ENCODE data around the gene LBX2.
A peak's percentile ranks its signal among the peaks of the same experiment; 100 is the strongest.

LBX2 gene

GRCh38 chr2:74504591-74504990, 5.2 kb upstream of the LBX2 start:
- H3K27me3 ChIP-seq (replicated peaks): peaks cover 7% of the 10 kb centered on the region
- TF ChIP-seq CTCF (IDR thresholded peaks at IDR 0.05; ENCODE audit: low read depth, low read length, missing control alignments): no peak
- no peak overlapping the region for H3K27ac ChIP-seq
- DNase-seq: no peak
- peaks cover 8% of the 10 kb centered on the region for H3K36me3 ChIP-seq (replicated peaks)
- H3K4me3 ChIP-seq (ENCODE audit: low read depth, low read length): peak overlapping the region; percentile 68
- in situ Hi-C loops (cut with HindIII; ENCODE audit: low pct_ligation_motif_present, low sequenced_read_pairs): no loop called here

- Histone ChIP-seq H3K36me3 (replicated peaks) (peaks cover 8% of the 10 kb centered on the region), H3K4me3 (ENCODE audit: low read depth, low read length) (peak overlapping the region; percentile 68), H3K27ac (peak overlapping the region; percentile 72), H3K27me3 (replicated peaks) (peaks cover 14% of the 10 kb centered on the region)
- DNase-seq: no peak
- no peak for TF ChIP-seq CTCF (IDR thresholded peaks at IDR 0.05; ENCODE audit: low read depth, low read length, missing control alignments)
- in situ Hi-C loops (cut with HindIII; ENCODE audit: low pct_ligation_motif_present, low sequenced_read_pairs): no loop called here
Measured at GRCh38 chr2:74503506-74504475, 4.4 kb upstream of the LBX2 start.

- peaks cover 8% of the 10 kb centered on the region for H3K36me3 ChIP-seq (replicated peaks)
- peak; percentile 74 for DNase-seq
- TF ChIP-seq CTCF (IDR thresholded peaks at IDR 0.05; ENCODE audit: low read depth, low read length, missing control alignments): peak; percentile 51
- peak overlapping the region; percentile 68 for H3K4me3 ChIP-seq (ENCODE audit: low read depth, low read length)
- H3K27ac ChIP-seq: peak overlapping the region; percentile 72
- H3K27me3 ChIP-seq (replicated peaks): peaks cover 15% of the 10 kb centered on the region
- in situ Hi-C loops (cut with HindIII; ENCODE audit: low pct_ligation_motif_present, low sequenced_read_pairs): no loop called here
Measured at GRCh38 chr2:74502720-74503505, 3.5 kb upstream of the LBX2 start.

GRCh38 chr2:74502147-74502719, 2.8 kb upstream of the LBX2 start:
- Histone ChIP-seq H3K4me3 (ENCODE audit: low read depth, low read length) (peak overlapping the region; percentile 68), H3K27ac (no peak overlapping the region), H3K27me3 (replicated peaks) (peaks cover 17% of the 10 kb centered on the region), H3K36me3 (replicated peaks) (peaks cover 8% of the 10 kb centered on the region)
- in situ Hi-C loops (cut with HindIII; ENCODE audit: low pct_ligation_motif_present, low sequenced_read_pairs): no loop called here
- no peak for TF ChIP-seq CTCF (IDR thresholded peaks at IDR 0.05; ENCODE audit: low read depth, low read length, missing control alignments)
- DNase-seq: no peak

- peak overlapping the region; percentile 68 for H3K4me3 ChIP-seq (ENCODE audit: low read depth, low read length)
- DNase-seq: no peak
- TF ChIP-seq CTCF (IDR thresholded peaks at IDR 0.05; ENCODE audit: low read depth, low read length, missing control alignments): no peak
- peaks cover 8% of the 10 kb centered on the region for H3K36me3 ChIP-seq (replicated peaks)
- in situ Hi-C loops (cut with HindIII; ENCODE audit: low pct_ligation_motif_present, low sequenced_read_pairs): no loop called here
- peaks cover 17% of the 10 kb centered on the region for H3K27me3 ChIP-seq (replicated peaks)
- H3K27ac ChIP-seq: no peak overlapping the region
Measured at GRCh38 chr2:74501335-74502071, 2.1 kb upstream of the LBX2 start.

All from brain microvascular endothelial cell (primary cell).